ENCODE data around the gene SIAH3. TPM values are rescaled to one million over a fixed set of nuclear protein-coding genes. Genes with fewer than 3 reads are reported as not detected.

SIAH3 gene
- total RNA-seq, 4 donors from 2014 or later, result under 0.01 to 0.12 TPM; not detected in 2

- TF ChIP-seq CTCF (IDR thresholded peaks at IDR 0.05), result no peak
- ATAC-seq (ENCODE audit: low FRiP score) (no peak), DNase-seq (ENCODE audit: low spot score) (no peak)
These were observed 104.5 kb downstream of the SIAH3 start for GRCh38 chr13:45747071-45747470.

DNA sequence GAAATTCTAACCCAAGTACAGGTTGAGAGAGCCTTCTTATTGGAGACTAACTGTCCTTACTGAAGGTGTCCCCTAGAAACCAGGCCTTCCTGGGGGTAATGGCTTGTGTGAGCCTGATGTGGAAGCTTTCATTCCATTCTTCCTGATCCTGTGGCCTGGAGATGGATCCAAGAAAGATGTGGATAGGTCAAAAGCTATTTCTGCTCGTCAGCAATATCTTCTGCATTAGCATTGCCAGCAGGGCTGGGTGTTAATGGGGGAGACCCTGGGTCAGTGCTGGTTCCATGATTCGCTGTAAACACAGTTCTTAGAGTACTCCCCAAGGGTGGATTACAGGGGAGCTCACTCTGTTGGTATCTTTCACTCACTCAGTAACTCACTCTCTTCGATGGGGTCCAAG lies 106.6 kb downstream of the SIAH3 start:
- no peak for DNase-seq (ENCODE audit: low spot score)
- no peak for TF ChIP-seq CTCF (IDR thresholded peaks at IDR 0.05)
- ATAC-seq (ENCODE audit: low FRiP score), result no peak

GRCh38 chr13:45742985-45743384 lies 108.6 kb downstream of the SIAH3 start:
- TF ChIP-seq CTCF (IDR thresholded peaks at IDR 0.05), result no peak
- ATAC-seq (ENCODE audit: low FRiP score) (no peak), DNase-seq (ENCODE audit: low spot score) (no peak)

DNA sequence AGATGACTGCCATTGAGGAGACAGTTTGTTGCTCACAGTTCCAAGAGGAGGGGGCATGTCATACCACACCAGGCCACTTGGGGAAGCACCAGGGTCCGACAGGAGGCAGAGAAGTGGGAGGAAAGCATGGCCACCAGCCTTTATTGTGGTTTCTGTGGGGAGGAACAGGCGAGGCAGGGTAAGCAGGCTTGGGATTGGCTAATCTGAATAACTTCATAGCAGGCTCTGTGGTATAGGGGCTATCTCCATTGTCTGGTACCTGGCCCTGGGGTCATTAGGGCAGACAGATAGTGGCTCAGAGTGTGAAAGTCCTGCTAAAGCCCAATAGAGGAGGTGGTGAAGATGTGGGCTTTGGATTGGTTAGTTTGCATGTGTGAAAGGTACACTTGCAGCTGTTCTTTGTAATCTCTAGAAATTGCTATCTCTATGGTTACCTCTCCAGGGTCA lies 114.0 kb downstream of the SIAH3 start:
- no peak for TF ChIP-seq CTCF (IDR thresholded peaks at IDR 0.05)
- DNase-seq (ENCODE audit: low spot score), result no peak
- ATAC-seq (ENCODE audit: low FRiP score), result no peak

- no peak for TF ChIP-seq CTCF (IDR thresholded peaks at IDR 0.05)
- DNase-seq (ENCODE audit: low spot score) (no peak), ATAC-seq (ENCODE audit: low FRiP score) (no peak)
These were observed 118.2 kb downstream of the SIAH3 start for GRCh38 chr13:45733361-45733760.

- ATAC-seq (ENCODE audit: low FRiP score), result no peak
- no peak for DNase-seq (ENCODE audit: low spot score)
- no peak for TF ChIP-seq CTCF (IDR thresholded peaks at IDR 0.05)
These were observed 118.6 kb downstream of the SIAH3 start for GRCh38 chr13:45732916-45733315.

DNA sequence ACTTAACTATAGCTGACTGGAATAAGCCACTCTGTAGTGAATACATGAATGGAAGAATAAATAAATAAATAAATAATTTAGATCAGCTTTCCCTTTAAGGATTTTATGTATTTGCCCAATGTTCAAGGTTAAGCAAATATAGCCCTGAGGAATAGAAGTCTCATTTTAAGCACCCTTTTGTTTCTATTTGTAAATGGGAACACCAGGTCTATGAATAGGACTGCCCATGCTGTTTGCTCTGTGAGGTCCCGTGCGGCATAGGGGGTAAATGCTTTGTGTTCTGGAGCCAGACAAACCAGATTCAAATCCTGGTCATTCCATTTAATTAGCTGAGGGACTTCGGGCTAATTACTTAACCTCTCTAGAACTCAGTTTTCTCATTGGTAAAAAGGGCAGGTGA lies 120.1 kb downstream of the SIAH3 start:
- TF ChIP-seq CTCF (IDR thresholded peaks at IDR 0.05), result no peak
- ATAC-seq (ENCODE audit: low FRiP score), result no peak
- DNase-seq (ENCODE audit: low spot score), result no peak

Data from omental fat pad (tissue), 4 donors.